Kidney (tissue), 14 donors: ENCODE data around the gene BBC3. TPM values are rescaled to one million over a fixed set of nuclear protein-coding genes. Genes with fewer than 3 reads are reported as not detected.
A peak's percentile ranks its signal among the peaks of the same experiment; 100 is the strongest.

Experiments used
- DNase-seq, 5 donors: peaks; one replicate each; pipeline ENCODE4 v3.0.0-alpha.2; 2013 to 2020
- FAIRE-seq: peaks from 2 replicates; lab custom pipeline; 2012; peaks lifted over from hg19 to GRCh38; lab: Jason Lieb, UNC
- H3K27ac ChIP-seq, 2 donors: one replicate each; pipeline ENCODE4 v1.7.0; 2013; ENCODE audit warnings: low read depth in 2 of 2, low read length in 2 of 2, inconsistent platforms in 1 of 2
- H3K27me3 ChIP-seq: one replicate; pipeline ENCODE4 v1.7.1; 2013; ENCODE audit warnings: low read length, inconsistent platforms; ENCODE audit not compliant: control insufficient read depth, insufficient read depth
- H3K36me3 ChIP-seq, 3 donors: one replicate each; pipeline versions ENCODE4 v1.7.0 to v1.7.1; 2013; ENCODE audit warnings: low read length in 3 of 3, control low read depth in 1 of 3, inconsistent platforms in 1 of 3; ENCODE audit not compliant: insufficient read depth in 3 of 3, control insufficient read depth in 2 of 3
- H3K4me1 ChIP-seq, 3 donors: one replicate each; pipeline versions ENCODE4 v1.7.0 to v1.7.1; 2013; ENCODE audit warnings: low read length in 3 of 3, inconsistent platforms in 1 of 3, low read depth in 1 of 3; ENCODE audit not compliant: control insufficient read depth in 2 of 3, insufficient read depth in 2 of 3
- H3K4me3 ChIP-seq, 3 donors: one replicate each; pipeline versions ENCODE4 v1.7.0 to v1.8.1; 2013; ENCODE audit warnings: low read length in 3 of 3, control low read depth in 1 of 3, inconsistent platforms in 1 of 3
- H3K9ac ChIP-seq, 3 donors: one replicate each; pipeline versions ENCODE4 v1.7.0 to v1.7.1; 2013; ENCODE audit warnings: low read length in 3 of 3, control low read depth in 1 of 3, inconsistent platforms in 1 of 3
- H3K9me3 ChIP-seq, 3 donors: one replicate each; pipeline versions ENCODE4 v1.7.0 to v1.7.1; 2013; ENCODE audit warnings: low read length in 3 of 3, control low read depth in 1 of 3, inconsistent platforms in 1 of 3; ENCODE audit not compliant: control insufficient read depth in 2 of 3, insufficient read depth in 1 of 3
- CTCF ChIP-seq: IDR thresholded peaks from 3 replicates; pipeline ENCODE4 v1.5.1; 2012; ENCODE audit warnings: mild to moderate bottlenecking, moderate library complexity, borderline replicate concordance; ENCODE audit not compliant: insufficient read depth; ENCODE audit errors: extremely low read depth
- intact Hi-C: fragments of 100-400 bp; cut with DNase I; formaldehyde crosslinking; loops from one replicate; pipeline ENCODE4 v1.11.1; 2022
- polyA plus RNA-seq: library from polyadenylated mRNA; stranded (reverse); fragments of 350-450 nt; fragmentation: Illumina TruSeq; extraction: RNeasy Lipid Tissue Mini Kit (QIAGEN cat#74804); gene quantifications from one replicate; pipeline ENCODE4 v1.2.3, GENCODE V29; 2014; ENCODE audit warnings: low read depth, low replicate concordance; ENCODE audit not compliant: insufficient read depth
- total RNA-seq: library from RNA; stranded (reverse); fragmentation: NEBNext Ultra II Directional; extraction: Animal tissue kit (Norgen Biotek cat#: 25700); gene quantifications from one replicate; pipeline ENCODE4 v1.2.1, GENCODE V29; 2021
- donor health status: control.
- donor health status: control.
- donor health status: control.
- donor health status: control.
- donor health status: control.
- donor health status: DM: yes; HTN: yes; CAD: no.
- donor health status: Normal renal cell carcinoma (clear cell type).

The BBC3 gene
- total and polyA plus RNA-seq, 2 donors from 2014 or later: 3.2 to 14.2 TPM

GRCh38 chr19:47270408-47270807, 39.4 kb upstream of the BBC3 start:
- Histone ChIP-seq H3K4me1 (peaks cover 0 to 10% (median 0%) of the 10 kb centered on the region in 3 donors), H3K9ac (no peak overlapping the region), H3K27ac (no peak overlapping the region), H3K27me3 (no peaks in the 10 kb centered on the region), H3K4me3 (no peak overlapping the region), H3K9me3 (no peaks in the 10 kb centered on the region), H3K36me3 (peaks cover 0 to 24% (median 12%) of the 10 kb centered on the region in 3 donors)
- DNase-seq (no peak), FAIRE-seq (no peak)
- no peak for TF ChIP-seq CTCF
- intact Hi-C loops: no loop called here

GRCh38 chr19:47269596-47269995, 38.6 kb upstream of the BBC3 start:
- no peak overlapping the region for H3K27ac ChIP-seq
- peaks cover 0 to 27% (median 15%) of the 10 kb centered on the region in 3 donors for H3K36me3 ChIP-seq
- H3K4me3 ChIP-seq: no peak overlapping the region
- FAIRE-seq (no peak), DNase-seq (peak in 1 of 5 donors; percentile 31)
- no peak overlapping the region for H3K9ac ChIP-seq
- no peaks in the 10 kb centered on the region for H3K27me3 ChIP-seq
- no peaks in the 10 kb centered on the region for H3K9me3 ChIP-seq
- intact Hi-C loops: no loop called here
- no peak for TF ChIP-seq CTCF
- peaks cover 0 to 6% (median 0%) of the 10 kb centered on the region in 3 donors for H3K4me1 ChIP-seq

GRCh38 chr19:47268028-47268427, 37.0 kb upstream of the BBC3 start:
- H3K4me3 ChIP-seq: no peak overlapping the region
- intact Hi-C loops: no loop called here
- H3K36me3 ChIP-seq: peaks cover 0 to 30% (median 15%) of the 10 kb centered on the region in 3 donors
- no peaks in the 10 kb centered on the region for H3K9me3 ChIP-seq
- no peak overlapping the region for H3K27ac ChIP-seq
- H3K27me3 ChIP-seq: no peaks in the 10 kb centered on the region
- DNase-seq (no peak), FAIRE-seq (no peak)
- no peak overlapping the region for H3K9ac ChIP-seq
- H3K4me1 ChIP-seq: peaks cover 0 to 4% (median 0%) of the 10 kb centered on the region in 3 donors
- TF ChIP-seq CTCF: no peak

- Histone ChIP-seq H3K9me3 (no peaks in the 10 kb centered on the region), H3K27me3 (no peaks in the 10 kb centered on the region), H3K4me1 (peaks cover 0 to under 1% (median 0%) of the 10 kb centered on the region in 3 donors), H3K4me3 (no peak overlapping the region), H3K9ac (no peak overlapping the region), H3K36me3 (peaks cover 0 to 35% (median 15%) of the 10 kb centered on the region in 3 donors), H3K27ac (no peak overlapping the region)
- intact Hi-C loops: no loop called here
- DNase-seq (no peak), FAIRE-seq (no peak)
- no peak for TF ChIP-seq CTCF
These were observed 36.4 kb upstream of the BBC3 start for GRCh38 chr19:47267350-47267759.
